Measurements from ENCODE around the gene XPO6. TPM values are rescaled to one million over a fixed set of nuclear protein-coding genes. Genes with fewer than 3 reads are reported as not detected.
"Not testable (repeated sequence)": the region's sequence is repeated elsewhere in the genome, so short reads cannot be mapped to it uniquely, and the experiment has no call there.

Gene XPO6
- total and polyA plus RNA-seq, 5 experiments from 2014 or later: 90.2 to 470 (median 109) TPM

- peak overlapping the region in 1 of 10 donors; percentile 63 for H3K4me3 Mint-ChIP-seq
- H3K9me3 Mint-ChIP-seq: no peaks in the 10 kb centered on the region
- POLR2A ChIA-PET: no interaction called here
- H3K27ac Mint-ChIP-seq: peak overlapping the region in 9 of 10 donors; percentile 36 to 90 (median 78)
- H3K27me3 Mint-ChIP-seq: no peaks in the 10 kb centered on the region
- peaks cover under 1 to 98% (median 19%) of the 10 kb centered on the region in 3 donors for H3K36me3 Mint-ChIP-seq
- no peak for DNase-seq
- peaks cover 0 to 39% (median 20%) of the 10 kb centered on the region in 4 donors for H3K4me1 Mint-ChIP-seq
- ATAC-seq: no peak
Observed at GRCh38 chr16:28126684-28127620, 84.8 kb downstream of the XPO6 start.

GRCh38 chr16:28125592-28125991, 86.2 kb downstream of the XPO6 start:
- Mint-ChIP-seq H3K4me1 (peaks cover 0 to 44% (median 26%) of the 10 kb centered on the region in 4 donors), H3K4me3 (no peak overlapping the region), H3K27me3 (no peaks in the 10 kb centered on the region), H3K36me3 (peaks cover 13 to 98% (median 31%) of the 10 kb centered on the region in 3 donors), H3K9me3 (no peaks in the 10 kb centered on the region), H3K27ac (peak overlapping the region in 8 of 10 donors; percentile 5 to 77 (median 58))
- POLR2A ChIA-PET: interaction anchor here (1.0 kb wide), 1 partner anchor 9 kb away, joined by 3 read pairs; no protein-coding TSS in a partner anchor
- ATAC-seq: no peak
- DNase-seq: no peak

GRCh38 chr16:28121527-28121926, 90.2 kb downstream of the XPO6 start:
- Mint-ChIP-seq H3K27me3 (no peaks in the 10 kb centered on the region), H3K4me1 (peaks cover 0 to 18% (median 9%) of the 10 kb centered on the region in 4 donors), H3K4me3 (no peak overlapping the region), H3K27ac (peak overlapping the region in 9 of 10 donors; percentile 15 to 79 (median 54)), H3K36me3 (peaks cover 13 to 97% (median 21%) of the 10 kb centered on the region in 3 donors), H3K9me3 (no peaks in the 10 kb centered on the region)
- POLR2A ChIA-PET: no interaction called here
- ATAC-seq: no peak
- DNase-seq: no peak

GRCh38 chr16:28120754-28121153, 91.0 kb downstream of the XPO6 start:
- no peak for ATAC-seq
- POLR2A ChIA-PET: no interaction called here
- Mint-ChIP-seq H3K4me1 (peaks cover 2 to 14% (median 9%) of the 10 kb centered on the region in 4 donors), H3K27me3 (no peaks in the 10 kb centered on the region), H3K36me3 (peaks cover 13 to 98% (median 25%) of the 10 kb centered on the region in 3 donors), H3K9me3 (no peaks in the 10 kb centered on the region), H3K27ac (peak overlapping the region in 8 of 10 donors; percentile 35 to 79 (median 59)), H3K4me3 (no peak overlapping the region)
- no peak for DNase-seq

GRCh38 chr16:28118637-28119036, 93.1 kb downstream of the XPO6 start:
- Mint-ChIP-seq H3K4me1 (peaks cover 2 to 12% (median 10%) of the 10 kb centered on the region in 4 donors), H3K36me3 (peaks cover 13 to 97% (median 26%) of the 10 kb centered on the region in 3 donors), H3K27ac (peak overlapping the region in 5 of 10 donors; percentile 29 to 81 (median 55)), H3K9me3 (no peaks in the 10 kb centered on the region), H3K4me3 (no peak overlapping the region), H3K27me3 (no peaks in the 10 kb centered on the region)
- DNase-seq (no peak), ATAC-seq (no peak)
- POLR2A ChIA-PET: interaction anchor here (0.6 kb wide), 1 partner anchor 30 kb away, joined by 5 read pairs; no protein-coding TSS in a partner anchor

GRCh38 chr16:28117168-28117565, 94.6 kb downstream of the XPO6 start:
- Mint-ChIP-seq H3K27ac (peak overlapping the region in 7 of 10 donors; percentile 2 to 81 (median 50)), H3K36me3 (peaks cover 13 to 95% (median 31%) of the 10 kb centered on the region in 3 donors), H3K4me1 (peaks cover 2 to 18% (median 14%) of the 10 kb centered on the region in 4 donors), H3K27me3 (no peaks in the 10 kb centered on the region), H3K4me3 (no peak overlapping the region), H3K9me3 (no peaks in the 10 kb centered on the region)
- POLR2A ChIA-PET: no interaction called here
- ATAC-seq (no peak), DNase-seq (no peak)

GRCh38 chr16:28115866-28116265, 95.9 kb downstream of the XPO6 start:
- H3K27me3 Mint-ChIP-seq, ATAC-seq, DNase-seq, POLR2A ChIA-PET, H3K4me3 Mint-ChIP-seq, H3K9me3 Mint-ChIP-seq: not testable (repeated sequence)
- H3K36me3 Mint-ChIP-seq: peaks cover 2 to 91% (median 26%) of the 10 kb centered on the region in 3 donors
- peaks cover 5 to 16% (median 8%) of the 10 kb centered on the region in 4 donors for H3K4me1 Mint-ChIP-seq
- peak overlapping the region in 8 of 10 donors; percentile 1 to 76 (median 42) for H3K27ac Mint-ChIP-seq

- peak overlapping the region in 1 of 10 donors; percentile 60 for H3K4me3 Mint-ChIP-seq
Observed at GRCh38 chr16:28112908-28113307, 98.9 kb downstream of the XPO6 start.

GRCh38 chr16:28110977-28111376, 100.8 kb downstream of the XPO6 start:
- peaks cover 6 to 93% (median 29%) of the 10 kb centered on the region in 3 donors for H3K36me3 Mint-ChIP-seq
- H3K9me3 Mint-ChIP-seq: no peaks in the 10 kb centered on the region
- POLR2A ChIA-PET: no interaction called here
- no peak for DNase-seq
- H3K27me3 Mint-ChIP-seq: no peaks in the 10 kb centered on the region
- H3K4me3 Mint-ChIP-seq: no peak overlapping the region
- H3K27ac Mint-ChIP-seq: peak overlapping the region in 5 of 10 donors; percentile 19 to 70 (median 50)
- peaks cover 16 to 34% (median 21%) of the 10 kb centered on the region in 4 donors for H3K4me1 Mint-ChIP-seq
- no peak for ATAC-seq

More at GRCh38 chr16:28112908-28113307, 98.9 kb downstream of the XPO6 start:
- H3K36me3 Mint-ChIP-seq: peaks cover 6 to 93% (median 23%) of the 10 kb centered on the region in 3 donors
- H3K27me3 Mint-ChIP-seq: no peaks in the 10 kb centered on the region
- POLR2A ChIA-PET: interaction anchor here (0.6 to 1.0 kb wide), 2 partner anchors 19 to 29 kb away, joined by 3 to 4 read pairs; no protein-coding TSS in a partner anchor
- DNase-seq (no peak), ATAC-seq (no peak)
- H3K27ac Mint-ChIP-seq: peak overlapping the region; percentile 6 to 91 (median 80)
- H3K9me3 Mint-ChIP-seq: no peaks in the 10 kb centered on the region
- peaks cover 16 to 34% (median 22%) of the 10 kb centered on the region in 4 donors for H3K4me1 Mint-ChIP-seq

- no peak overlapping the region for H3K4me3 Mint-ChIP-seq
Observed at GRCh38 chr16:28110479-28110878, 101.3 kb downstream of the XPO6 start.

GRCh38 chr16:28110074-28110473, 101.7 kb downstream of the XPO6 start:
- ATAC-seq (no peak), DNase-seq (no peak)
- no peaks in the 10 kb centered on the region for H3K27me3 Mint-ChIP-seq
- H3K9me3 Mint-ChIP-seq: no peaks in the 10 kb centered on the region
- peak overlapping the region in 1 of 10 donors; percentile 12 for H3K4me3 Mint-ChIP-seq
- POLR2A ChIA-PET: no interaction called here
- H3K27ac Mint-ChIP-seq: peak overlapping the region in 9 of 10 donors; percentile 42 to 91 (median 70)
- H3K4me1 Mint-ChIP-seq: peaks cover 12 to 34% (median 21%) of the 10 kb centered on the region in 4 donors
- peaks cover 6 to 93% (median 30%) of the 10 kb centered on the region in 3 donors for H3K36me3 Mint-ChIP-seq

More at GRCh38 chr16:28110479-28110878, 101.3 kb downstream of the XPO6 start:
- peak overlapping the region in 9 of 10 donors; percentile 21 to 91 (median 69) for H3K27ac Mint-ChIP-seq
- no peaks in the 10 kb centered on the region for H3K9me3 Mint-ChIP-seq
- peaks cover 12 to 34% (median 21%) of the 10 kb centered on the region in 4 donors for H3K4me1 Mint-ChIP-seq
- peaks cover 6 to 93% (median 29%) of the 10 kb centered on the region in 3 donors for H3K36me3 Mint-ChIP-seq
- ATAC-seq (no peak), DNase-seq (no peak)
- POLR2A ChIA-PET: no interaction called here
- H3K27me3 Mint-ChIP-seq: no peaks in the 10 kb centered on the region

GRCh38 chr16:28108590-28109247, 103.0 kb downstream of the XPO6 start:
- peaks cover 6 to 94% (median 30%) of the 10 kb centered on the region in 3 donors for H3K36me3 Mint-ChIP-seq
- DNase-seq (no peak), ATAC-seq (no peak)
- H3K27ac Mint-ChIP-seq: peak overlapping the region in 4 of 10 donors; percentile 62 to 88 (median 71)
- POLR2A ChIA-PET: no interaction called here
- H3K4me1 Mint-ChIP-seq: peaks cover 12 to 31% (median 21%) of the 10 kb centered on the region in 4 donors
- H3K9me3 Mint-ChIP-seq: no peaks in the 10 kb centered on the region
- H3K27me3 Mint-ChIP-seq: no peaks in the 10 kb centered on the region
- H3K4me3 Mint-ChIP-seq: no peak overlapping the region

All from naive thymus-derived CD8-positive, alpha-beta T cell (primary cell).